ENCODE data around the gene AKAIN1. TPM values are rescaled to one million over a fixed set of nuclear protein-coding genes. Genes with fewer than 3 reads are reported as not detected.

AKAIN1 gene
- total and polyA plus RNA-seq, 5 experiments from 2014 or later, result not detected

DNA sequence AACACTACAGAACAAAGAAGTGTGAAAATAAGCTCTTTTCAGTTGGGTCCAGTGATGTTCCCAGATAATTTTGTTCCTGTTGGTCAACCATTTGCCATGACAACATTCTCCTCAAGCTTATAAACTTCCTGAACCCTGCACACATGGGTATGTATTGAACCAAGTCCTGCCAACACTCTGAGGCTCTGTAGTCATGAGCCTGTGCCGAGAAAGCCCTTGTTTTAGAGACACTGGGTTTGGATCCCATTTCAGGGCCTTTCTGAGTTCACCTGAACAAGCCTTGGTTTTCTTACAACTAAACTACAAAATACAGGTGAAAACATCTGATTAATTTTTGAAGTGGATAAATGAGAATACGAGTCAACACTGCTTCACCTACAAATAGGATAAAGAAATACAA lies 38.5 kb downstream of the AKAIN1 start:
- Mint-ChIP-seq H3K4me1 (peaks cover 27 to 40% (median 37%) of the 10 kb centered on the region in 4 donors), H3K27ac (peak overlapping the region; percentile 84 to 97 (median 92)), H3K36me3 (no peaks in the 10 kb centered on the region), H3K4me3 (peak overlapping the region in 8 of 10 donors; percentile 63 to 89 (median 80)), H3K9me3 (no peaks in the 10 kb centered on the region), H3K27me3 (no peaks in the 10 kb centered on the region)
- POLR2A ChIA-PET, result interaction anchor here (1.2 to 10.7 kb wide), 6 partner anchors 9 to 137 kb away, joined by 3 to 97 read pairs (median 5); partner anchors contain the start of gene ZBTB14
- peak in 2 of 10 donors; percentile 5 for DNase-seq
- ATAC-seq, result peak; percentile 18 to 55

DNA sequence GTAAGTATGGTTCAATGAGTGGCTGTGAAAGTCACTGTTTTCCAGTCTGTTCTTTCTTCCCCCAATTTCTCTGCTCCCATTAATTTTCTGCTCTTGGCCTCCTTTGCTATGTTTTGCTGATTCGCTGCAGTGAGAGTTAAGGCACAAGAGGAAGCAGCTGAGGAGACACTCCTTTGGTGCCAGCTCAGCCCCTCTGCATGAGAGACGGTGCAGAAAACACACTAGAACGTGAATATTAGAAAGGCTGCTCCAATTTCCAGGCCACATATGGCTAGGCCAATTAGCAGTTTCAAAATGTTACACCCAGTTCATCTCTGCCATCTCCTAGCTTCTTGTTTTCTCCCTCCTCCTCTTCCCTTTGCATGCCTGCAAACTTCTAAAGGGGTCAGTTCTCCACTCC lies 38.9 kb downstream of the AKAIN1 start:
- POLR2A ChIA-PET, result interaction anchor here (1.4 to 10.7 kb wide), 5 partner anchors 9 to 137 kb away, joined by 3 to 97 read pairs (median 6); partner anchors contain the start of gene ZBTB14

DNA sequence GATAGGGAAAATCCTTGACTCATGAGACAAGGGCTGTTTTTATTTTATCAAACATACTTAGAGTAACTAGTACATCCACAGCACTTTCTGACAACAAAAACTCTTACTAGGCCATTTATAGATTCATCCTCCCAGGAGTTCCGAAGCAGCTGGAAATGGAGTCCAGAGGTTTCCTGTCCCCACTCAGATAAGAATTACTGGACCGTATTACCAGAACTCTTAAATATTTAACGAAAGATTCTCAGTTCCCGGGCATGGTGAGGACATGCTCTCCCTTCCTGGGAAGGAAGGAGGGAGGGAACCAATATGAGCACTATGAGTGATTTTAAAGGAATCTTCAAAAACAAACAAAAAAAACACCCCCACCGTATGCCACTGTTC lies 41.2 kb downstream of the AKAIN1 start:
- POLR2A ChIA-PET, result interaction anchor here (1.7 to 10.7 kb wide), 2 partner anchors 82 to 140 kb away, joined by 5 to 97 read pairs; partner anchors contain the start of gene ZBTB14
- Mint-ChIP-seq H3K4me1 (peaks cover 28 to 38% (median 35%) of the 10 kb centered on the region in 4 donors), H3K27me3 (no peaks in the 10 kb centered on the region), H3K4me3 (no peak overlapping the region), H3K27ac (peak overlapping the region in 1 of 10 donors; percentile 40), H3K36me3 (no peaks in the 10 kb centered on the region), H3K9me3 (no peaks in the 10 kb centered on the region)
- ATAC-seq (no peak), DNase-seq (no peak)

More for the DNA sequence above, 38.9 kb downstream of the AKAIN1 start:
- Mint-ChIP-seq H3K36me3 (no peaks in the 10 kb centered on the region), H3K4me1 (peaks cover 28 to 40% (median 37%) of the 10 kb centered on the region in 4 donors), H3K9me3 (no peaks in the 10 kb centered on the region), H3K4me3 (peak overlapping the region in 9 of 10 donors; percentile 25 to 89 (median 78)), H3K27me3 (no peaks in the 10 kb centered on the region), H3K27ac (peak overlapping the region; percentile 84 to 97 (median 92))
- DNase-seq (peak in 1 of 10 donors; percentile 8), ATAC-seq (no peak)

DNA sequence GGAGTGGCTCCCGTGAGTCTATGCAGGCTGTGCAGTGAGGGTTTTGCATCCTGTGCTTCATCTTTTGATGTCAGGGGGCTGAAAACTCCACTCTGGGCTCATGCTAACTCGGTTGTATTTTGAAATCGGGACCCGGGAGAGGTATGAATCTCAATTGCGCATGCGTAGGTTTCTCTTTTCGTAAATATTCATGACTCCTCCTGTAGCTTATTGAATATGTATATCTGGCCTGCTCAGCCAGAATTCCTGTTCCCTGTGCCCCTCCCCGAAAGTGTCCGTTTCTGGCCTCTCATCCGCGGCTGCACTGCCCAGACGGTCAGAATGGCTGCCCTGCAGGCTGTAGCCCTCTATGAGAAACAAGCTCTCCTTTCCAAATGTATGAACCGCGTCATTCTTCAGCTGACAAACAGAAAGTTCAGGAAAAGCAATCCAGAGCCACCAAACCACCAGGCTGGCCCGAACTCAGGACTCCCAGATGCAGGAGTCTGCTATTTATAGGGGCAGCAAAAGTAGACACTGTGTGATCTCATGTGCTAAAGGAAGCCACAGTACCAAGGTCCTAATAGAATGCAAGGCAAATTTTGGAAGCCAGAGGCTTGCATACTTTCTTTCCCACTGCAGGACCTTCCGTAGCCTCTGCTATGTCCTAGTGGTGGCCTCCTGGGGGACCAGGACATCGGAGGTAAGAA lies 41.7 kb downstream of the AKAIN1 start:
- DNase-seq, result no peak
- Mint-ChIP-seq H3K27ac (no peak overlapping the region), H3K27me3 (no peaks in the 10 kb centered on the region), H3K4me1 (peaks cover 28 to 34% (median 31%) of the 10 kb centered on the region in 4 donors), H3K36me3 (no peaks in the 10 kb centered on the region), H3K9me3 (no peaks in the 10 kb centered on the region), H3K4me3 (no peak overlapping the region)
- POLR2A ChIA-PET, result interaction anchor here (10.7 kb wide), 1 partner anchor 140 kb away, joined by 97 read pairs; the partner anchor contains the start of gene ZBTB14
- no peak for ATAC-seq

DNA sequence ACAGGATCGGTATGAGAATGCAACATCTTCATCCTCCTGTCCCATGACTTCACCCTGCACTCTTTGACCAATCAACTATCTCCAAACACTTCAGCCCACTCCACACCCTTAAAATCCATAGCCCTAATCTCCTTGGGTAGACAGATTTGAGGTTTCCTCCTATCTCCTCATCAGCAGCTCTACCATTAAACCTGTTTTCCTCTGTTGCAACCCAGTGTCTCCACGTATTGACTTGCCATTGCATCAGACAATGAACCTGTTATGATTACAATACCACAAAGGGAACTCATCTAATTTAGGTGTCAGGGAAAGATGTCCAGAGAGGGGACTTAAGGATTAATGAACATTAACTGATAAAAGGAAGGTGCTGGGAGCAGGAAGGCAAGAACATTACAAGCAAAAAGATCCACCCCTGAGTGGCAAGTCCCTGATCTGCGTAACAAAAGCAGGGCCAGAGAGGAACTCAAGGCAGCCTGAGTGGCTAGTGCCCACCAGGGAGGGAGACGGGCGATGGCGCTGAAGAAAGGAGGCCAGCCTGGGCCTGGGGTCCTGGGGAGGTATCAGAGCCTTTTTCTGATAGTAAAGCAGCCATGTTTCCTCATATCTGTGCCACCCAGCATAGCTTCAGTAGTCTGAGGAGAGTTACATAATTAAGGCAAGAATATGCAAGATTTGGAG lies 44.6 kb downstream of the AKAIN1 start:
- peaks cover 0 to 4% (median 0%) of the 10 kb centered on the region in 3 donors for H3K36me3 Mint-ChIP-seq
- ATAC-seq (no peak), DNase-seq (no peak)
- H3K4me3 Mint-ChIP-seq, result no peak overlapping the region
- POLR2A ChIA-PET, result no interaction called here
- peaks cover 4 to 12% (median 7%) of the 10 kb centered on the region in 4 donors for H3K4me1 Mint-ChIP-seq
- H3K27ac Mint-ChIP-seq, result no peak overlapping the region
- H3K9me3 Mint-ChIP-seq, result peaks cover 0 to 2% (median 0%) of the 10 kb centered on the region in 9 donors
- no peaks in the 10 kb centered on the region for H3K27me3 Mint-ChIP-seq

DNA sequence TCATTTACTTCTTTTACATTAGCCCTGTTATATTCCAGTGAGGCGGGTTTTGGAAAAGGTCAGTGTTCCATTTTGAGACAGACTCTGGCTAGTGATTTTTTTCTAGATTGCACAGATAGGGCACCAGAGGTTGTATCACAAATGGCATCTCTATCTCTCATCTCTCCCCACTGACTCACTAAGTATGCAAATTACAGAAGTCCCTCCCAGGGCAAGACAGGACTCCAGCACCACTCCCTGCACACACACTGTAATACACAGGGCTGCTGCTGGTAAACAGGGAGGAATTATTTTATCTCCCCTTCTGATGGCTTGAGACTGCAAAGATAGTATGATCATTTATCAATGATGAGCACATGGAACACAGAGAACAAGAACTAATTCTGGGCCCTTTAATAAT lies 46.2 kb downstream of the AKAIN1 start:
- ATAC-seq (no peak), DNase-seq (no peak)
- peaks cover 1 to 11% (median 5%) of the 10 kb centered on the region in 4 donors for H3K4me1 Mint-ChIP-seq
- POLR2A ChIA-PET, result no interaction called here
- H3K36me3 Mint-ChIP-seq, result peaks cover 0 to 4% (median 0%) of the 10 kb centered on the region in 3 donors
- no peak overlapping the region for H3K4me3 Mint-ChIP-seq
- peak overlapping the region in 1 of 10 donors; percentile 58 for H3K27ac Mint-ChIP-seq
- H3K27me3 Mint-ChIP-seq, result no peaks in the 10 kb centered on the region
- peaks cover 0 to 4% (median 0%) of the 10 kb centered on the region in 9 donors for H3K9me3 Mint-ChIP-seq

DNA sequence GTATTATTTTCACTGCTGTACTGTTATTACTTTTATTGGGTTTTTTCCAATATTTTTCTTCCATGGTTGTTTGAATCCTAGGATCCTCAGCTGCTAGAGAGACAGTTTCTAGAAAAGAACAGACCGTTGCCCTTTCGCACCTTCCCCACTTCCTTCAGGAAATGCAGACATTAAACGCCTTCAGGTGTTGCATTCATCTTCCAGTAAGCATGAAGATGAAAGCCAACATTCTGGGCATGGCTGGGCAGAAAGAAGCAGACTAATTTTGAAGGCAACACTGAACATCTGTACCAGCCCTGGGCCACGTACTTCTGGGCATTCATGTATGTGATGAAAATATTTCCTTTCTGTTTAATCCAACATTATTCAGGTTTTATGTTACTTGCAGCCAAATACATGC lies 51.0 kb downstream of the AKAIN1 start:
- H3K27ac Mint-ChIP-seq, result peak overlapping the region in 2 of 10 donors; percentile 36 to 63
- peaks cover 0 to 4% (median 0%) of the 10 kb centered on the region in 9 donors for H3K9me3 Mint-ChIP-seq
- no peak for DNase-seq
- ATAC-seq, result no peak
- POLR2A ChIA-PET, result no interaction called here
- H3K27me3 Mint-ChIP-seq, result no peaks in the 10 kb centered on the region
- H3K36me3 Mint-ChIP-seq, result peaks cover 0 to 4% (median 0%) of the 10 kb centered on the region in 3 donors
- H3K4me3 Mint-ChIP-seq, result no peak overlapping the region
- peaks cover 7 to 20% (median 15%) of the 10 kb centered on the region in 4 donors for H3K4me1 Mint-ChIP-seq

DNA sequence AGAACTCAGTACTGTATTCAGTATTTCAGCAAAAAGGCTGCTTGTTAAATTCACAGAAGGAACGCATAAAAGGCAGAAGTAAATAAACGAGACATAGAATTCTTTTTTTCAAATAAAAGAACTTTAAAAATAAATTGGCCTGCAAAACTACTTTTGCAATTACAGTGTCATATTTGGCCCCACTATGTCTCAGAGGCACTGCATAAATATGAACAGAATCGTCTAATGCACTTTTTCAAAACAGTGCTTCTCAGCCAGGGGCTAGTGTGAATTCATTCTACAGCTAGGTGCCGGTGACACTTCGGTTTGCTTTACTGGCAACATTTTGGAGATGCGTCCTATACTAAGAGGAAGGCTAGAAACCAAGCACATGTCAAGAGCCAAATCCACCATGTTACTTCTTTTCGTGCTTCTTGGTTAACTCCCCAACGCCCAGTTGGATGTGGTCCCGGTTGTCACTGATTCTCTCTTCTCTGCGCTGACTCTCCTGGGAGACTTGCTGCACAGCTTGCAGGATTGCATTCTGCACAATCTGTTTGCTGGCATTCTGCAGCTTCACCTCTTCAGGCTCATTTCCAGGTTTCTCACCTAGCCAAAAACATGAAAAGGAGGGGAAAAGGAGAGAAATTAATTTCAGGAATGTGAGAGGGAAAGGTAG lies 51.8 kb downstream of the AKAIN1 start:
- H3K27ac Mint-ChIP-seq, result peak overlapping the region in 1 of 10 donors; percentile 64

DNA sequence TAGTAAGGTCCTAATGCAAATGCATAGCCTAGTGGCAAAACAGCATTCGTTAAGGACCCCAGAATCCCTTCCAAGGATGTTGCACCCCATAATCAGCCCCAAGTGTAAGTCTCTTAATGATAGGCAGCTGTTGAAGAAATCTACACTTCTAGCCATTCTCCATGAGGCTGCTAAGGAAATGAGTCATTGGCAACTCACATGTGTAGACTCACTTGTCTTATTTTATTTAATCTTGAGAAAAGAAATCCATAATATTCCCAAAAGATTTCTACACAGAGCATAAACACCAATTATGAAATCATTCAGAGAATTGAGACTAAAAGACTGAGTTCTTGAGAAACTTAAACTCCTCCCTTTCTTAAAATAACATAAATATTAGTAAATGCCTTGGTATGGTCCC lies 52.4 kb downstream of the AKAIN1 start:
- peaks cover 5 to 20% (median 15%) of the 10 kb centered on the region in 4 donors for H3K4me1 Mint-ChIP-seq
- POLR2A ChIA-PET, result no interaction called here

More for the DNA sequence above, 51.8 kb downstream of the AKAIN1 start:
- peaks cover 5 to 20% (median 15%) of the 10 kb centered on the region in 4 donors for H3K4me1 Mint-ChIP-seq
- peak overlapping the region in 1 of 10 donors; percentile 8 for H3K4me3 Mint-ChIP-seq
- no peaks in the 10 kb centered on the region for H3K27me3 Mint-ChIP-seq
- peaks cover 0 to 4% (median 0%) of the 10 kb centered on the region in 3 donors for H3K36me3 Mint-ChIP-seq
- POLR2A ChIA-PET, result no interaction called here
- DNase-seq (no peak), ATAC-seq (no peak)
- H3K9me3 Mint-ChIP-seq, result peaks cover 0 to 4% (median 0%) of the 10 kb centered on the region in 9 donors

DNA sequence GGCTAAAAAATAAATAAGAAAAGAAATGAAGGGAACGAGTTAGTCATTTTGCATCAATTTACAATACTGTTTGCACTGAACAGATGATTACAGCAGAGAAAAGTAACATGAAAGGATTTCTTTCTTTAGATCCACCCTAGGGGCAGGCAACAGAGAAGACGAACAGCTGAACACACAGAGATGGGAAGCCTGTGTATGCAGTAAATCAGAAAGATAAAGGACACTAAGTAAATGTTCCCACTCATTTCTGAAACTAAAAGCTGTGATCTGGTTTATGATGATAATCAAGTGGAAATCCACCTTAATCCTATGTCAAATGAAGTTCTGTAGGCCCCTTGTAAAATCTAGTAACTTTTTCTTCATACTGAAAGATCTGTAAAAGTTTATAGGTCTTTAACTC lies 54.2 kb downstream of the AKAIN1 start:
- H3K9me3 Mint-ChIP-seq, result peaks cover 0 to 4% (median 0%) of the 10 kb centered on the region in 9 donors
- H3K27me3 Mint-ChIP-seq, result no peaks in the 10 kb centered on the region
- H3K4me3 Mint-ChIP-seq, result no peak overlapping the region
- peaks cover 5 to 20% (median 15%) of the 10 kb centered on the region in 4 donors for H3K4me1 Mint-ChIP-seq
- POLR2A ChIA-PET, result no interaction called here
- DNase-seq, result no peak
- ATAC-seq, result peak in 1 of 2 donors; percentile 56
- no peaks in the 10 kb centered on the region for H3K36me3 Mint-ChIP-seq
- peak overlapping the region in 3 of 10 donors; percentile 6 to 28 (median 23) for H3K27ac Mint-ChIP-seq

More for the DNA sequence above, 52.4 kb downstream of the AKAIN1 start:
- Mint-ChIP-seq H3K36me3 (peaks cover 0 to 3% (median 0%) of the 10 kb centered on the region in 3 donors), H3K9me3 (peaks cover 0 to 4% (median 0%) of the 10 kb centered on the region in 9 donors), H3K27me3 (no peaks in the 10 kb centered on the region), H3K4me3 (no peak overlapping the region), H3K27ac (no peak overlapping the region)
- ATAC-seq, result no peak
- DNase-seq, result no peak

DNA sequence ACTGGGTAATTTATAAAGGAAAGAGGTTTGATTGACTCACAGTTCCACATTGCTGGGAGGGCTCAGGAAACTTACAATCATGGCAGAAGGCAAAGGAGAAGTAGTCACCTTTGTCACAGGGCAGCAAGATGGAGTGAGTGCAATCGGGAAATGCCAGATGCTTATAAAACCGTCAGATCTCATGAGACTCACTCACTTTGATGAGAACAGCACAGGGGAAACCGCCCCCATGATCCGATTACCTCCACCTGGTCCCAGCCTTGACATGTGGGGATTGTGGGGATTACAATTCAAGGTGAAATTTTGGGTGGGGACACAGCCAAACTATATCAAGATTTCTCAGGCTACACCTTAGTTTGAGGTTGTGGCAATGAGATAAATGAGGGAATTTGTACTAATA lies 54.9 kb downstream of the AKAIN1 start:
- ATAC-seq (no peak), DNase-seq (no peak)
- Mint-ChIP-seq H3K4me1 (peaks cover 5 to 20% (median 16%) of the 10 kb centered on the region in 4 donors), H3K4me3 (no peak overlapping the region), H3K27me3 (no peaks in the 10 kb centered on the region), H3K36me3 (no peaks in the 10 kb centered on the region), H3K27ac (peak overlapping the region in 1 of 10 donors; percentile 56), H3K9me3 (no peaks in the 10 kb centered on the region)
- POLR2A ChIA-PET, result no interaction called here

DNA sequence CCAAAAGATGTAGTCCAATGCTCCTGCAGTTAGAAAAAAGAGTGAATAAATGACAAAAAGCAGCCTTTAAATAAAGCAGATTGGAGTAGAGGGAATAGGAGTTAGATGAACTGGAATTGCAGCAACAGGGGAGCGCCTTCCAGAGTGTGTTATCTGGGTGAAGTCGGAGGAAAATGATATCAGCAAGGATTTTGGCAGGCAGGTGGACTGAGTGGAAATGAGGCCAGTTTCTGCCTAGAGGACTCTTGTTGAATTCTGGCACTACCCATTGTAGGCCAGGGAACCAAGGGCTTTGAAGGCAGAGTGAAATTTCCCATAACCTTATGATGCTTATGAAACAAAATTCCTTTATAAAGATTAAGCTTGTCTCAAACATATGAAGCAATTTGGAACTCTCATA lies 59.8 kb downstream of the AKAIN1 start:
- Mint-ChIP-seq H3K9me3 (no peaks in the 10 kb centered on the region), H3K36me3 (peaks cover 0 to 6% (median 2%) of the 10 kb centered on the region in 3 donors), H3K27me3 (no peaks in the 10 kb centered on the region), H3K4me3 (no peak overlapping the region), H3K27ac (no peak overlapping the region), H3K4me1 (peaks cover 0 to 10% (median 3%) of the 10 kb centered on the region in 4 donors)
- POLR2A ChIA-PET, result no interaction called here
- ATAC-seq (no peak), DNase-seq (no peak)
